SK-MEL-5 (cell line): Measurements from ENCODE around the gene DBNL. TPM values are rescaled to one million over a fixed set of nuclear protein-coding genes. Genes with fewer than 3 reads are reported as not detected.
"Not testable (repeated sequence)": the region's sequence is repeated elsewhere in the genome, so short reads cannot be mapped to it uniquely, and the experiment has no call there.

ENCODE experiments used
- DNase-seq: peaks from one replicate; pipeline ENCODE4 v3.0.0-alpha.2; 2016; ENCODE audit warnings: low read depth, low spot score
- in situ Hi-C: cut with HindIII; loops from 2 replicates; pipeline ENCODE4 v1.10.0; 2016; ENCODE audit warnings: low sequenced_read_pairs, high pct_unique_total_duplicates, low pct_unique_long_range_greater_than_20kb
- polyA plus RNA-seq, 2 experiments: library from polyadenylated mRNA; depleted of rRNA; stranded (reverse); fragments of >200 nt; gene quantifications; 2 replicates each; pipeline ENCODE4 v1.2.3, GENCODE V29; 2015
- total RNA-seq: library from RNA; depleted of rRNA; stranded (reverse); fragments of >200 nt; shearing (Covaris generic); gene quantifications from 2 replicates; pipeline ENCODE4 v1.2.3, GENCODE V29; 2014; rRNA removed

DBNL gene
- 146 and 161 TPM in 2 replicates for total RNA-seq
- 170 and 182 TPM in 2 replicates for polyA plus RNA-seq (2015; cell fraction: cytosol; rRNA removed)
- 134 and 151 TPM in 2 replicates for polyA plus RNA-seq (2015; cell fraction: nucleus; rRNA removed)

GRCh38 chr7:44044315-44045225 is at the start of gene DBNL:
Gene DBNL (plus strand): TSS chr7:44044702. CDS start chr7:44044738, 36 bp downstream.
- in situ Hi-C loops = no loop called here
- peak; percentile 94 for DNase-seq

DNA sequence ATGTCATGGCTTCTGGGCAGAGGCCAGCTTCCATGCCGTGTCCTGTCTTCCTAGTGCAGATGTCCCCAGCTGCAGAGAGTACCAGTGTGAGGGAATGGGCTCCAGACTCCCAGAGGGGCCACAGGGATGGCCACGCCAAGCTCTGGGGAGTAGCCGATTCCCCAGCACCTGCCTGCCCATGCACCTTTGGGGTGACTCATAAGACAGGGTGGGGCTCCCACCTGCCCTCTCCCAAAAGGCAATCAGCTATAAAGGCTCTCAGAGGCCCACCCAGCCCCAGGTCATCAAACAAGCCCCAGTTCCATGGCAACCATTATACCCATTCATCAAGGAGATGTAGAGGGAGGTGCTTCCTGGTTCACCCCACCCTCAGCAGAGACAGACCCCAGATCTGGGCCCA is 47.0 kb upstream of the DBNL start, which contains the start of gene SPDYE1:
TSS of gene SPDYE1 (plus strand) at position 366 of the 400 bp plus-strand sequence. CDS start 2,053 bp downstream, outside the sequence.
- DNase-seq, in situ Hi-C loops: not testable (repeated sequence)

DNA sequence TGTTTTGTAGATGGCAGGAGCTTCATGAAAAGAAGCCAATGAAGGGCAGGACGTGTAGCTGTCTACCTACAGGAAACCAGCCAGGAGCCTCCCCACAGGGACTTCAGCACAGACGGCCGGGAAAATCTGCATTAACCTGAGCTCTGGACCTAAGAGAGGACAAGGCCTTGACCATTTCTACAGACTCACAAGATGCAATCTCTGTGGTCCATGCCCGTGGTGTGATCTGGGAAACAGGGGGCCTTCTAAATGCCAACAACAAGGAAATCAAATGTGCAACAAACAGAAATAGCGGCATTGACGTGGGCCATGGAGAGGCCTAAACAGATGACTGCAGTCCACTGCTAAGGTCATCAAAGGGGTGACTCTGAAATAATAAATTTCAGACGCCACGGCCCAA is 32.4 kb upstream of the DBNL start:
- DNase-seq, in situ Hi-C loops: not testable (repeated sequence)

DNA sequence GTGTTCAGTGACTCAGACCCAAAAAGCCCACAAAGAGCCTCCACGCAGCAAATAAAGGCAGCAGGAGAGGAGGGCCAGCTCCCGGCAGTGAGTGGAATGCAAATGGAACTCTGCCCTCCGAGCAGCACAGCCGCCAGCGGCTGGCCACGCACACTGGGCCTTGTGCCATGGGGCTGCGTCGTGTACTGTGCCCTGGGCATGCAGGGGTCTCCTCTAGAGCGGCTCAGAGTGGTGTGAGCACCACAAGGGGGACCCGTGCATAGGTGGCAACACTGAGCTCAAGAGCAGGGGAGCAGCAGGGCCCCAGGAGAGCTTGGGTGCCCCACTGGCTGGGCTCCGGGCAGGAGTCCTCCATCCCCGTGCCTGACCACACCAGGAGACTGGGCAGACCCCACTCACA is 29.4 kb upstream of the DBNL start:
- in situ Hi-C loops, DNase-seq: not testable (repeated sequence)

DNA sequence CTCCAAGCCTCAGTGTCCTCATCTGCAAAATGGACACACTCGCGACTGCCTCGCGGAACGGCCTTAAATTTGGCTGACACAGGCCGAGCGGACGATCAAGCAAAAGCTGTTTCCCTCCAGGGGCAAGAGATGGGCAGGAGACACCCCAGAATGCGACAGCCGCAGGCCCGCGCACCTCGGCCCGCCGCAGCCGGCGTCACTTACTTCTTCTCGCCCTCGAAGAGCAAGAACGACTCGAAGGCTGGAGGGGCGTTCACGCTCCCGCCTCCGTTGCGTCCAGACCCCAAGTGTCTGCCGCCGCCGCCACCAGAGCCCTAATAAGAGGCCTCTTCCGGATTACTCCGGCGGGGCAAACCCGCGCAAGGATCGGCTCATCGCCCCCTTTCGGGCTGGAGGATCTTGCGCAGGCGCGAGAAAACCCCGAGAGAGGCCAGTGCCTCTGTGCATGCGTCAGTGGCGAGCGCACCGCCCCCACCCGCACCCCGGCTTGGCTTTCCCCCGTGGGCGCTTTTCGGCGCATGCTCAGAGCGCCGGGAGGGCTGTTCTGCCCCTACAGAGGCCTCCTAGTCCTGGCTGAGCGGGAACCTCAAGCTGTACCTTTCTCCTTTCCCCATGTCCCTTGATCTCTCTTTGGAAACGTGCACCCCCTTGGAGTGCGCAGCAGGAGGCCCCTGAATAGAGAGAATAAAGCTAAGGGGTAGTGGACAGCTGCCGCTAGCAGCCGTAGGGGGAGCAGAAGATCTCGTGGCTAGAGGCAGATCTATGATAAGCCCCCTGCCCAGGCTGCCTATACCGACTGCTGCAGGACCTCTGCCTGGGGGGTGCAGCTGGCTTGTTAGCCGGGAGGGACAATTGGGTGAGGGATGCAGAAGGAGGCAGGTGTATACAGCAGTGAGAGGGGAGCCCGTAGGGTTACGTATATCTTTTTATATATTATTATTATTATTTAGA is 25.4 kb upstream of the DBNL start:
- in situ Hi-C loops = not testable (repeated sequence)
- peak; percentile 97 for DNase-seq

DNA sequence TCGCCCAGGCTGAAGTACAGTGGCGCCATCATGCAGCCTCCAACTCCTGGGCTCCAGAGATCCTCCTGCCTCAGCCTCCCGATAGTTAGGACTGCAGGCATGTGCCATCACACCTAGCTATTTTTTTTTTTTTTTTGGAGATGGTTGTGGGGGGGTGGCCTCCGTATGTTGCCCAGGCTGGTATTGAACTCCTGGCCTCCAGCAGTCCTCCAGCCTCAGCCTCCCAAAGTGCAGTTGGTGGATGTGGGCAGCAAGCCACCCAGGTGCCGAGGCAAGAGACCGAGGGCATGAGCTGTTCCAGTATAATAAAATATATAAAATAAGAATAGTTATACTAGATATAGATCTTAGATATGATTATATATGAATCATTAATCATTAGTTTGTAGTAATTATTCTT is 24.7 kb upstream of the DBNL start:
- DNase-seq, in situ Hi-C loops: not testable (repeated sequence)

- DNase-seq, in situ Hi-C loops: not testable (repeated sequence)
Observed at GRCh38 chr7:44022069-44022468, 22.4 kb upstream of the DBNL start.

- DNase-seq, in situ Hi-C loops: not testable (repeated sequence)
Observed at GRCh38 chr7:44022796-44023467, 21.6 kb upstream of the DBNL start.

GRCh38 chr7:44029433-44029832 is 15.1 kb upstream of the DBNL start:
- DNase-seq, in situ Hi-C loops: not testable (repeated sequence)

DNA sequence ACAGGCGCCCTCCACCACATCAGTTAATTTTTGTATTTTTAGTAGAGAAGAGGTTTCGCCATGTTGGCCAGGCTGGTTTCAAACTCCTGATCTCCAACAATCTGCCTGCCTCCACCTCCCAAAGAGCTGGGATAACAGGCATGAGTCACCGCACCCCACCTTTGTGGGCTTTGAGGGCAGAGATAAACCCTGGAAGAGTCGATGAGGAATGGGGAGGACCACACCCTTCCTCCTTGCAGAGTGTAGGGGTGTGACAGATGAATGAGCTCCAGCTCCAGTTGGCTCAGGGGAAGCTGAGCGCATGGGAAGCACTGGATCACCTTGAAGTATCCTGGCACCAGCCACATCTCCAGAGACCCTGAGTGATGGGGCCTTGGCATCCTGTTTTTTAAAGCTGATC is 14.5 kb upstream of the DBNL start:
- in situ Hi-C loops, DNase-seq: not testable (repeated sequence)

DNA sequence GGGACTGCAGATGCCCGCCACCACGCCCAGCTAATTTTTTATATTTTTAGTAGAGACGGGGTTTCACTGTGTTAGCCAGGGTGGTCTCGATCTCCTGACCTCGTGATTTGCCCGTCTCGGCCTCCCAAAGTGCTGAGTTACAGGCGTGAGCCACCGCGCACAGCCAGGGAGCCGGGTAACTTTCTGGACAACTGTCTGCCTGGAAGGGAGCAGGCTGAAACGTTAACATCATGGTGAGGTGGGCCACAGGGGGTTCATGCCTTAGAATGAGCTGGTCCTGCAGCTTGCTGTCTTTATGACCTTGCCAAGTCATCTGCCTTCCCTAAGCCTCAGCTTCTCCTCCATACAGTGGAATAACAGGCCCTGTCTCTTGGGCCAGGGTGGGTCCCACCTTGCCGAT is 13.2 kb upstream of the DBNL start:
- in situ Hi-C loops, DNase-seq: not testable (repeated sequence)

GRCh38 chr7:44032031-44032430 is 12.5 kb upstream of the DBNL start:
- in situ Hi-C loops, DNase-seq: not testable (repeated sequence)

DNA sequence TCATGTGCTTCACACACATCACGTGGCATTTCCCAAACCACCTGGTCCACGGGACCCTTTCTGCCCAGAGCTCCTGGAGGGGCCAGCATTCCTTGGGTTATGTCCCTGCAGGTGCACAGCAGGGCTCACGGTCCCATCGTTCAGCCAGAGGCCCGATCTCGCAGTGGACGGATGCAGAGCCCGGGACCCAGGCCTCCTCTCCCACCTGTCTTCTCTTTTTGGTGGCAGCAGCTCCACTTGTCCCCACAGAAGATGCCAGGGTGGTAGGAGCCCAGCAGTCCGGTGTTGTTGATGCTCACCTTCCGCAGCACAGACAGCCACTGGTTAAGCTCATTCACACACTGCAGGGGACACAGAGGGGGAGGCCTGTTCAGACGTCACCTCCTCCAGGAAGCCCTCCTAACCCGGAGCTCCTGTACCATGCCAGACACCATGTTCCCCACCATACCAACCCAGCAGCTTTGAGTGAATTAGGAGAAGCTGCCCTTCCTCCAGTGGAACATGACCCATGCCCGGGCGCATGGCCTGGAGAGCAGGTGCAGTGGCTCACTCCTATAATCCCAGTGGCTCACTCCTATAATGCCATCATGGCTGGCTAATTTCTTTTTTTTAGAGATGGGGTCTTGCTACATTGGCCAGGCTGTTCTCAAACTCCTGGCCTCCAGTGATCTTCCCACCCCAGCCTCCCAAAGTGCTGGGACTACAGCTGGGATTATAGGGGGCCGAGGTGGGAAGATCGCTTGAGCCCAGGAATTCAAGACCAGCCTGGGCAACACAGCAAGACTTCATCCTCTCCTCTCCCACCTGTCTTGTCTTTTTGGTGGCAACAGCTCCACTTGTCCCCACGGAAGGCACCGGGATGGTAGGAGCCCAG is 10.3 kb upstream of the DBNL start:
- in situ Hi-C loops, DNase-seq: not testable (repeated sequence)

DNA sequence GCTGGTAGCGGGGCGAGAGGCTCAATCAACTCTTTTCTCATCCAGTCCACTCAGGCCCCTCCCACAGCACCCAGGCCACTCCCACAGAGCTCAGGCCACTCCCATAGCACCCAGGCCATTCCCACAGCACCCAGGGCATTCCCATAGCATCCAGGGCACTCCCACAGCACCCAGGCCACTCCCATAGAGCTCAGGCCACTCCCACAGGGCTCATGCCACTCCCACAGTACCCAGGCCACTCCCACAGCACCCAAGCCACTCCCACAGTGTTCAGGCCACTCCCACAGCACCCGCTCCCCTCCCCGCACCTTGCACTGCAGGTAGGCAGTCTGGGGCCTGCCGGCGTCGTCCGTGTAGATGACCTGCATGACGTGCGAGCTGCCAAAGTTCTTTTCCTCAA is 8.1 kb upstream of the DBNL start:
- in situ Hi-C loops = not testable (repeated sequence)
- DNase-seq = peak; percentile 78

- DNase-seq, in situ Hi-C loops: not testable (repeated sequence)
Observed at GRCh38 chr7:44037951-44038350, 6.6 kb upstream of the DBNL start.

DNA sequence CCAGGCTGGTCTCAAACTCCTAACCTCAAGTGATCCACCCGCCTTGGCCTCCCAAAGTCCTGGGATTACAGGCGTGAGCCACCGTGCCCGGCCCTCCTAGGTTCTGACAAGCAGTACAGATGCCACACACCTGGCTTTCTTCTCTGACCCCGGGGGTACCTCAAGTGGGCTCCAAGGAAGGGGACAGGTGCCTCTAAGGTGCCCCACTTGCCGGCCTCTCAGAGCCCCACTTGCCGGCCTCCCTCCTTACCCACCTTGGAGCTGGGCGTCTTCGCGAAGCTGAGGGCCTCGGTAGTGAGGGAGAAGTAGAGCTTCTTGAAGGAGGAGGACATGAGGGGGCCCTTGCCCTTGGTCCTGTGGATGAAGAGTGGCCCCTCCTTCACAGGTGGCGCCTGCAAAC is 5.9 kb upstream of the DBNL start:
- DNase-seq, in situ Hi-C loops: not testable (repeated sequence)
